ENCODE results near the gene ST6GALNAC6. TPM values are rescaled to one million over a fixed set of nuclear protein-coding genes. Genes with fewer than 3 reads are reported as not detected.

ST6GALNAC6 gene
- total RNA-seq, 1 donor, result 44.0 TPM

DNA sequence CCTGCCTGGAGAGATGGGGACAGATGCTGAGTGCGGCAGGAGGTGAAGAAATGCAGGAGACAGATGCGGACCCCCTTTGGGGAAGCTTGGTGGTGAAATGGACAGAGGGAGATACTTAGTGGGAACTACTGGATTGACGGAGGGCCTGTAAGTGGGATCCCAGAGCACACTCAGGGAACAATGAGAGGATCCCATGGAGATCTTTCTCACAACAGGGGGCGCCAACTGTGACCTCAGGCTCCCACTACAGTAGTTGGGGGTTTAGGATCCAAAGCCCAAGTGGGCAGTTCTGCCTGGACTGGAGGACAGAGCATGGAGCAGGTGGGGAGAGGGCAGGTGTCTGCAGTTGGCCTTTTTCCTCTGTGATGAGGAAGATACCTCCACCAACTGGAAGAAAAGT lies 34.8 kb upstream of the ST6GALNAC6 start:
- no peak overlapping the region for H3K4me3 ChIP-seq (ENCODE audit: low read depth, low read length)
- TF ChIP-seq, protein P1, sequence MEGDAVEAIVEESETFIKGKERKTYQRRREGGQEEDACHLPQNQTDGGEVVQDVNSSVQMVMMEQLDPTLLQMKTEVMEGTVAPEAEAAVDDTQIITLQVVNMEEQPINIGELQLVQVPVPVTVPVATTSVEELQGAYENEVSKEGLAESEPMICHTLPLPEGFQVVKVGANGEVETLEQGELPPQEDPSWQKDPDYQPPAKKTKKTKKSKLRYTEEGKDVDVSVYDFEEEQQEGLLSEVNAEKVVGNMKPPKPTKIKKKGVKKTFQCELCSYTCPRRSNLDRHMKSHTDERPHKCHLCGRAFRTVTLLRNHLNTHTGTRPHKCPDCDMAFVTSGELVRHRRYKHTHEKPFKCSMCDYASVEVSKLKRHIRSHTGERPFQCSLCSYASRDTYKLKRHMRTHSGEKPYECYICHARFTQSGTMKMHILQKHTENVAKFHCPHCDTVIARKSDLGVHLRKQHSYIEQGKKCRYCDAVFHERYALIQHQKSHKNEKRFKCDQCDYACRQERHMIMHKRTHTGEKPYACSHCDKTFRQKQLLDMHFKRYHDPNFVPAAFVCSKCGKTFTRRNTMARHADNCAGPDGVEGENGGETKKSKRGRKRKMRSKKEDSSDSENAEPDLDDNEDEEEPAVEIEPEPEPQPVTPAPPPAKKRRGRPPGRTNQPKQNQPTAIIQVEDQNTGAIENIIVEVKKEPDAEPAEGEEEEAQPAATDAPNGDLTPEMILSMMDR (IDR thresholded peaks at IDR 0.05; ENCODE audit: insufficient read depth, low read depth, low read length), result no peak
- DNase-seq (ENCODE audit: low read depth), result no peak

DNA sequence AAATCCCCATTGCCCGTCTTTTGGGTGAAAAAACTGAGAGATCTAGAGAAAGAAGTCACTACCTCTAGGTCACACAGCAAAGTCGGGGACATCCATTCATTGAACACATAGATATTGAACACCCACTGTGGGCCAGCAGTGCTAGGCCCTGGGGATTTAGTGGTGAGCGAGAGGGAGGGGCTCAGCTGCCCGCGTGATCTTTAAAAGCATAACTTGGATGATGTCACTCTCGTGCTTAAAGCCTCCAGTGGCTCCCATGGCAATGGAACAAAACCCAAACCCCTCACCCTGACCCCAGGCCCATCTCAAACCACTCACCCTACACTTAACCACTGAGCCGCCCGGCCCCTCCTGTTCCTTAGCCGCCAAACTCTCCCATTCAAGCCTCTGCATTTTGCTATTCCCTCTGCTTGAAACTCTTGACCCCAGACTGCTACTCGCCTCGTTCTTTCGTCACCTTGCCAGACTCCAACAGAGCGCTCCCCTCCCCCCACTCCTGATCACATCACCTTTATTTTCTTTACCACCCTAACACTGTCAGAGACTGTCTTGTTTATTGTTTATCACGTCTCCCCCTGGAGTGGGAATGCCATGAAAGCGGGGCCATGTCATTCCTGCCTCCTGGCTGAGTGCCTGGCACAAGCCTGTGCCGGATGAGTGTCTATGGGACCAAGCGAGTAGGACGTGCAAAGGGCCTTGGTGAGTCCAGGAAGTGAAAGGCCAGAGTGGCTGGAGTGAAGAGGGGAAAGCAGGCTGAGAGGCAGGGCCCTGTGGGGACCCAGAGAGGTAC lies 31.9 kb upstream of the ST6GALNAC6 start:
- TF ChIP-seq, protein P1 (IDR thresholded peaks at IDR 0.05; ENCODE audit: insufficient read depth, low read depth, low read length), result no peak
- peak; percentile 85 for DNase-seq (ENCODE audit: low read depth)
- H3K4me3 ChIP-seq (ENCODE audit: low read depth, low read length), result peak overlapping the region; percentile 68

DNA sequence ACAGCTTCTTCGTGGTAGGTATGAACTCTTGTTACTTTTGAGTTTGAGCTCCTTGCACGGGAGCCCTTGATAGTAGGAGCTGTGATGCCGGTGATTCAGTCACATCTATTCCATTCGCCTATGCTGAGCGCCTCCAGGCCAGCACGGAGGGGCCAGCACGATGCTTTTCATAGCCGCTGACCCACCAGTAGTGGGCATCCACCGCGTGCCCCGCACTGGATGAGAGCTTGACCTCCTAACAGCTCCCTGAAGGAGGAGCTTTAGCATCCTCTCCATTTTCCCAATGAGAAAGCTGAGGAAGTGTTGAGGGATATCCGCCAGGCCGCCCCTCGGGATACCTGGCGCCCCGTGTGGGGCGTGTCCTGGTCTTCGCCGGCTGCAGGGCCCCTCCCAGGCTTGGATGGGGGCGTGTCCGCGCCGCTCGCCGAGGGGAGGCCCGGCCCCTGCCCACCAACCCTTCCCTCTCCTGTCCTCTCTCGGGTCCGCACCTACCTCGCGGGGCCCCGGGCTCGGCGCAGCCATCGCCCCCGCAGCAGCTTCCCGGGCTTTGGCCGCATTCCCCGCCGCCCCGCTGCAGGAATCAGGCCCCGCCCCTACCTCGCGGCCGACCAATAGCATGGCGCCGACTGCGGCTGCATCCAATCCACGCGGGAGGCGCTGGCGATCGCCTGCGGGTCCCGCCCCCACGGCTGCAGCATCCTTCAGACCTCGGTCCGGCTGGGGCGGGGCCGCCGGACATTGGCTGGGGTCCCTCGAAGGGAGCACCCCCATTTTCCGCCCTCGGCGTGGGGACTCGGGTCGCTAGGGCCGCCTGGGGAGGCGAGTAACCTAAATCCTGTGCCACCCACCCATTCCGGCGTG lies 31.1 kb upstream of the ST6GALNAC6 start, which contains the start of gene PIP5KL1:
Gene PIP5KL1, minus strand, starts transcription at position 547 of the 861 bp plus-strand sequence. Its CDS starts 25 bp downstream, at position 522.
- TF ChIP-seq, protein P1 (IDR thresholded peaks at IDR 0.05; ENCODE audit: insufficient read depth, low read depth, low read length), result peak; percentile 12
- peak; percentile 84 for DNase-seq (ENCODE audit: low read depth)

DNA sequence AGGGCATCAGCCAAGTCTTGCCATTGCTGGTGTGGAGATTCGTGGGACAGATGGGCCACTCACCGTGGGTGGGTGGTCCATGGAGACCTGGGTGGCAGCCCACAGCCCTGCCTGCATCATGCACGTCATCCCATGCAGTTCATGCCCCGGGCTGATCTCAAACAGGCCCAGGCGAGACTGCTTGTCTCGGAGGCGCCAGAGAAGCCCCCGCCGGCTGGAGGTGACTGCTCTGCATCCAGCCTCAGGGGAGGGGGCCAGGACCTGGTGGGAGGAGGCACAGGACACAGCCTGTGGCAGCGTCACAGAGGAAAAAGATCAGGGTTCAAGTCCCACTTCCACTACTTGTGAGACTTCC lies 30.2 kb upstream of the ST6GALNAC6 start:
- no peak overlapping the region for H3K4me3 ChIP-seq (ENCODE audit: low read depth, low read length)
- TF ChIP-seq, protein P1 (IDR thresholded peaks at IDR 0.05; ENCODE audit: insufficient read depth, low read depth, low read length), result no peak

More for the DNA sequence above, 31.1 kb upstream of the ST6GALNAC6 start, which contains the start of gene PIP5KL1:
- peak within 1 kb of the TSS; percentile 68 for H3K4me3 ChIP-seq (ENCODE audit: low read depth, low read length)

DNA sequence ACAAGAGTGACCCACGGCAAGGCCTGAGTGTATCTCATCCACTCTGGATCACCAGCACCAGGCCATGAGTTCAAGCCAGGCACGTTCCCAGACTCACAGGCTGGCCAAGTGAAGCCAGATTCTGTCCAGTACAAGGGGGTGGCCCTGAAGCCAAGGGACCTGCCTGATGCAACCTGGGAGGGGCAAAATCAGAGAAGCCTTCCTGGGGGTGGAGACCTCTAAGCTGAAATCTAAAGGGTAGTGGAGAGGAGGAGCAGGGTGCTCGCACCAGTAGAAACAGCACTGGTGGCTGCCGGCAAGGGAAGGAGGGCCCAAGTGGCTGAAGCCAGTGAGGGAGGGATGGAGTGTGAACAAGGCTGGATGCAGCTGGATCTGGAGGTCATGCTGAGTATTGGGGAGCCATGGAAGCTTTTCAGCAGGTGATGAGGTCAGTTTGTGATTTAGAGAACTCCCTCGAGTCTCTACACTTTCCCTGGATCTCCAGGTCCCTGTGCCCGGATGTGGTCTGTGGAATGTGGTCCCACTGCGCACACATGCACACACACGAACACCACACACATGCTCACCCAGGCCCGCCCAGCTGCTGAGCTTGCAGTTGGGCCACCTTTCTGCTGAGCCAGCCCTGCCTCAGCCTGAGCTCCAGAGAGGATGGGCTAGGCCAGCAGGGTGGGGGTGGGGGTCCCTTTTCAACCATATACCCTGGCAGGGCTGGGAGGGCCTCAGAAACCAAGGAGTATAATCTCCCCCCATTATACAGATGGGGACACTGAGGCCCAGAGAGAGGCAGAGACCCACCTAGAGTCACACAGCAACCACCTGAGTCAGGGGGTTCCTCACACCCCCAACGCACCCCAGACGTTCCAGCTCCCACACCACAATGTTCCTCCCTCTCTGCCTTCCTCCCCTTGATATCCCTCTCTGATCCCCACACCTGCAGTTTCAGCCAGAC lies 29.5 kb upstream of the ST6GALNAC6 start:
- no peak for DNase-seq (ENCODE audit: low read depth)
- TF ChIP-seq, protein P1 (IDR thresholded peaks at IDR 0.05; ENCODE audit: insufficient read depth, low read depth, low read length), result no peak
- H3K4me3 ChIP-seq (ENCODE audit: low read depth, low read length), result no peak overlapping the region

More for the DNA sequence above, 30.2 kb upstream of the ST6GALNAC6 start:
- DNase-seq (ENCODE audit: low read depth), result no peak
